Measurements from ENCODE around the gene PFKFB1.
"Not testable (repeated sequence)": the region's sequence is repeated elsewhere in the genome, so short reads cannot be mapped to it uniquely, and the experiment has no call there.

The PFKFB1 gene

GRCh38 chrX:54992911-54993622 is 921 bp downstream of the PFKFB1 start:
- DNase-seq = no peak

GRCh38 chrX:54991706-54992105 is 2.3 kb downstream of the PFKFB1 start:
- no peak for DNase-seq

GRCh38 chrX:54983306-54983705 is 10.7 kb downstream of the PFKFB1 start:
- DNase-seq = not testable (repeated sequence)

- no peak for DNase-seq
Observed at GRCh38 chrX:54980334-54980733, 13.7 kb downstream of the PFKFB1 start.

GRCh38 chrX:54979432-54979831 is 14.6 kb downstream of the PFKFB1 start:
- no peak for DNase-seq

- DNase-seq = no peak
Observed at GRCh38 chrX:54978448-54978847, 15.5 kb downstream of the PFKFB1 start.

GRCh38 chrX:54977387-54977786 is 16.6 kb downstream of the PFKFB1 start:
- DNase-seq = no peak

- DNase-seq = no peak
Observed at GRCh38 chrX:54964766-54965497, 29.1 kb downstream of the PFKFB1 start.

GRCh38 chrX:54961750-54962149 is 32.2 kb downstream of the PFKFB1 start:
- DNase-seq = no peak

GRCh38 chrX:54950730-54951375 is 43.1 kb downstream of the PFKFB1 start:
- DNase-seq = peak; percentile 81 to 94

GRCh38 chrX:54945224-54945623 is 48.8 kb downstream of the PFKFB1 start:
- no peak for DNase-seq

GRCh38 chrX:54944816-54945215 is 49.2 kb downstream of the PFKFB1 start:
- DNase-seq = no peak

- DNase-seq = no peak
Observed at GRCh38 chrX:54937416-54937815, 56.6 kb downstream of the PFKFB1 start.

- no peak for DNase-seq
Observed at GRCh38 chrX:54935306-54935705, 58.7 kb downstream of the PFKFB1 start.

- no peak for DNase-seq
Observed at GRCh38 chrX:54934890-54935289, 59.1 kb downstream of the PFKFB1 start.

GRCh38 chrX:54934058-54934457 is 59.9 kb downstream of the PFKFB1 start:
- no peak for DNase-seq

GRCh38 chrX:54933150-54933826 is 60.7 kb downstream of the PFKFB1 start:
- DNase-seq = no peak

- no peak for DNase-seq
Observed at GRCh38 chrX:54931107-54931506, 62.9 kb downstream of the PFKFB1 start.

- DNase-seq = no peak
Observed at GRCh38 chrX:54930291-54931049, 63.5 kb downstream of the PFKFB1 start.

GRCh38 chrX:54928876-54929275 is 65.1 kb downstream of the PFKFB1 start:
- no peak for DNase-seq

GRCh38 chrX:54926978-54927377 is 67.0 kb downstream of the PFKFB1 start:
- no peak for DNase-seq

GRCh38 chrX:54923376-54923775 is 70.6 kb downstream of the PFKFB1 start:
- DNase-seq = no peak

GRCh38 chrX:54922547-54922946 is 71.4 kb downstream of the PFKFB1 start:
- no peak for DNase-seq
